Dendritic cell treated with granulocyte-macrophage colony-stimulating factor and Interleukin-4, amounts not matched to agents 40 ng/mL and 50 ng/mL, for 4 days (primary cell): ENCODE data around the gene CUTA.
A peak's percentile ranks its signal among the peaks of the same experiment; 100 is the strongest.

ENCODE experiments used
- H3K27ac Mint-ChIP-seq: one replicate; pipeline ENCODE4 v1.8.0; 2022; ENCODE audit warnings: mild to moderate bottlenecking, mixed read lengths
- H3K27me3 Mint-ChIP-seq: one replicate; pipeline ENCODE4 v1.8.0; 2022; ENCODE audit warnings: mild to moderate bottlenecking, mixed read lengths
- H3K36me3 Mint-ChIP-seq: one replicate; pipeline ENCODE4 v1.8.0; 2022; ENCODE audit warnings: low read depth, mixed read lengths
- H3K4me1 Mint-ChIP-seq: one replicate; pipeline ENCODE4 v1.8.0; 2022; ENCODE audit warnings: low read depth, mixed read lengths
- H3K4me3 Mint-ChIP-seq: one replicate; pipeline ENCODE4 v1.8.0; 2022; ENCODE audit warnings: mild to moderate bottlenecking, moderate library complexity, mixed read lengths
- H3K9me3 Mint-ChIP-seq: one replicate; pipeline ENCODE4 v1.8.0; 2022; ENCODE audit warnings: mixed read lengths
- intact Hi-C: fragments of 100-400 bp; cut with micrococcal nuclease; formaldehyde crosslinking; loops from one replicate; pipeline ENCODE4 v1.15.0; 2022

CUTA gene

GRCh38 chr6:33421344-33421643 lies 3.4 kb upstream of the CUTA start:
- no peaks in the 10 kb centered on the region for H3K9me3 Mint-ChIP-seq
- no peak overlapping the region for H3K4me3 Mint-ChIP-seq
- H3K27me3 Mint-ChIP-seq: peaks cover 25% of the 10 kb centered on the region
- peaks cover 59% of the 10 kb centered on the region for H3K4me1 Mint-ChIP-seq
- H3K36me3 Mint-ChIP-seq: peaks cover 19% of the 10 kb centered on the region
- H3K27ac Mint-ChIP-seq: no peak overlapping the region
- intact Hi-C loops: no loop called here

- no peak overlapping the region for H3K4me3 Mint-ChIP-seq
- peaks cover 25% of the 10 kb centered on the region for H3K27me3 Mint-ChIP-seq
- peaks cover 60% of the 10 kb centered on the region for H3K4me1 Mint-ChIP-seq
- intact Hi-C loops: no loop called here
- no peaks in the 10 kb centered on the region for H3K9me3 Mint-ChIP-seq
- H3K36me3 Mint-ChIP-seq: peaks cover 25% of the 10 kb centered on the region
- H3K27ac Mint-ChIP-seq: no peak overlapping the region
Measured at GRCh38 chr6:33420491-33421343, 2.8 kb upstream of the CUTA start.

- intact Hi-C loops: no loop called here
- H3K27me3 Mint-ChIP-seq: peaks cover 25% of the 10 kb centered on the region
- peaks cover 61% of the 10 kb centered on the region for H3K4me1 Mint-ChIP-seq
- H3K36me3 Mint-ChIP-seq: peaks cover 26% of the 10 kb centered on the region
- peak within 1 kb of the TSS; percentile 95 for H3K27ac Mint-ChIP-seq
- H3K9me3 Mint-ChIP-seq: no peaks in the 10 kb centered on the region
- H3K4me3 Mint-ChIP-seq: no peak within 1 kb of the TSS
Measured at GRCh38 chr6:33419580-33420490, 1.9 kb upstream of the CUTA start, which contains the start of gene SYNGAP1. TSS of gene SYNGAP1 (plus strand) at chr6:33420065. CDS start at chr6:33420265, 200 bp downstream.

GRCh38 chr6:33418690-33419291 lies 884 bp upstream of the CUTA start:
- H3K27ac Mint-ChIP-seq: peak overlapping the region; percentile 95
- peaks cover 59% of the 10 kb centered on the region for H3K4me1 Mint-ChIP-seq
- no peaks in the 10 kb centered on the region for H3K9me3 Mint-ChIP-seq
- peaks cover 21% of the 10 kb centered on the region for H3K27me3 Mint-ChIP-seq
- peaks cover 36% of the 10 kb centered on the region for H3K36me3 Mint-ChIP-seq
- H3K4me3 Mint-ChIP-seq: peak overlapping the region; percentile 89
- intact Hi-C loops: no loop called here

- Mint-ChIP-seq H3K4me1 (peaks cover 60% of the 10 kb centered on the region), H3K36me3 (peaks cover 51% of the 10 kb centered on the region), H3K9me3 (no peaks in the 10 kb centered on the region), H3K27me3 (peaks cover 14% of the 10 kb centered on the region), H3K4me3 (peak overlapping the region; percentile 89), H3K27ac (peak overlapping the region; percentile 95)
- intact Hi-C loops: loop anchor here (1.0 kb wide), 1 partner anchor 8 kb away; no protein-coding TSS in a partner anchor
Measured at GRCh38 chr6:33417128-33417902, 592 bp downstream of the CUTA start.

- Mint-ChIP-seq H3K27ac (peak overlapping the region; percentile 95), H3K4me3 (peak overlapping the region; percentile 89), H3K27me3 (peaks cover 13% of the 10 kb centered on the region), H3K4me1 (peaks cover 68% of the 10 kb centered on the region), H3K9me3 (no peaks in the 10 kb centered on the region), H3K36me3 (peaks cover 53% of the 10 kb centered on the region)
- intact Hi-C loops: loop anchor here (1.0 kb wide), 1 partner anchor 9 kb away; no protein-coding TSS in a partner anchor
Measured at GRCh38 chr6:33416386-33417127, 1.4 kb downstream of the CUTA start.

GRCh38 chr6:33415831-33416230 lies 2.1 kb downstream of the CUTA start:
- Mint-ChIP-seq H3K27me3 (peaks cover 8% of the 10 kb centered on the region), H3K36me3 (peaks cover 53% of the 10 kb centered on the region), H3K4me1 (peaks cover 71% of the 10 kb centered on the region), H3K4me3 (no peak overlapping the region), H3K9me3 (no peaks in the 10 kb centered on the region), H3K27ac (peak overlapping the region; percentile 43)
- intact Hi-C loops: no loop called here

- Mint-ChIP-seq H3K36me3 (peaks cover 57% of the 10 kb centered on the region), H3K27me3 (peaks cover 2% of the 10 kb centered on the region), H3K27ac (peak overlapping the region; percentile 43)
Measured at GRCh38 chr6:33414592-33415271, 3.2 kb downstream of the CUTA start.

GRCh38 chr6:33413241-33414120 lies 4.4 kb downstream of the CUTA start:
- H3K27me3 Mint-ChIP-seq: no peaks in the 10 kb centered on the region
- intact Hi-C loops: loop anchor here (5.0 kb wide), 1 partner anchor 39 kb away; the partner anchor contains the start of gene ZBTB9
- no peaks in the 10 kb centered on the region for H3K9me3 Mint-ChIP-seq
- H3K36me3 Mint-ChIP-seq: peaks cover 58% of the 10 kb centered on the region
- H3K4me3 Mint-ChIP-seq: no peak overlapping the region
- no peak overlapping the region for H3K27ac Mint-ChIP-seq
- H3K4me1 Mint-ChIP-seq: peaks cover 67% of the 10 kb centered on the region

More at GRCh38 chr6:33414592-33415271, 3.2 kb downstream of the CUTA start:
- no peak overlapping the region for H3K4me3 Mint-ChIP-seq
- intact Hi-C loops: loop anchor here (5.0 kb wide), 1 partner anchor 38 kb away; the partner anchor contains the start of gene ZBTB9
- H3K9me3 Mint-ChIP-seq: no peaks in the 10 kb centered on the region
- peaks cover 72% of the 10 kb centered on the region for H3K4me1 Mint-ChIP-seq

- Mint-ChIP-seq H3K4me3 (peak overlapping the region; percentile 74), H3K27ac (no peak overlapping the region), H3K36me3 (peaks cover 55% of the 10 kb centered on the region), H3K9me3 (no peaks in the 10 kb centered on the region), H3K4me1 (peaks cover 62% of the 10 kb centered on the region), H3K27me3 (no peaks in the 10 kb centered on the region)
- intact Hi-C loops: loop anchor here (5.0 kb wide), 1 partner anchor 40 kb away; the partner anchor contains the start of gene ZBTB9
Measured at GRCh38 chr6:33412140-33413009, 5.5 kb downstream of the CUTA start.

- Mint-ChIP-seq H3K4me1 (peaks cover 54% of the 10 kb centered on the region), H3K27me3 (no peaks in the 10 kb centered on the region), H3K9me3 (no peaks in the 10 kb centered on the region), H3K27ac (peak overlapping the region; percentile 94), H3K4me3 (peak overlapping the region; percentile 74), H3K36me3 (peaks cover 50% of the 10 kb centered on the region)
- intact Hi-C loops: loop anchor here (5.0 kb wide), 1 partner anchor 41 kb away; the partner anchor contains the start of gene ZBTB9
Measured at GRCh38 chr6:33411632-33412005, 6.3 kb downstream of the CUTA start.
